Peyer's patch (tissue), 4 donors: ENCODE measurements around the gene STK32B.

Experiments used
- CTCF ChIP-seq, 6 experiments: fragments of 450-650 bp in 4 of 6; fragments of 200-600 bp in 2 of 6; sonication (generic) in 1 of 6; IDR thresholded peaks; one replicate each; pipeline ENCODE4 v1.5.1; 2017 to 2019; ENCODE audit warnings: antibody characterized with exemption in 6 of 6, mild to moderate bottlenecking in 3 of 6, moderate library complexity in 1 of 6
- POLR2A ChIP-seq, 2 donors: fragments of 450-650 bp; IDR thresholded peaks; one replicate each; pipeline ENCODE4 v1.5.1; 2017; ENCODE audit warnings: antibody characterized with exemption in 2 of 2, mild to moderate bottlenecking in 2 of 2, moderate library complexity in 2 of 2

GRCh38 chr4:5455003-5455585 is 403.8 kb downstream of the STK32B start:
- no peak for TF ChIP-seq CTCF (IDR thresholded peaks at IDR 0.05)
- TF ChIP-seq POLR2A (IDR thresholded peaks at IDR 0.05): no peak
